GM21619 (cell line): ENCODE results near the gene KRTAP12-2.
"Not testable (repeated sequence)": the region's sequence is repeated elsewhere in the genome, so short reads cannot be mapped to it uniquely, and the experiment has no call there.

Experiments used
- ATAC-seq: cut with Tn5 transposase; IDR thresholded peaks from one replicate; pipeline ENCODE4 v1.9.1; 2021; ENCODE audit not compliant: unreplicated experiment

KRTAP12-2 gene

GRCh38 chr21:44632067-44632466, 34.7 kb downstream of the KRTAP12-2 start:
- ATAC-seq: no peak

- ATAC-seq: no peak
These were observed 36.3 kb downstream of the KRTAP12-2 start for GRCh38 chr21:44630440-44630839.

GRCh38 chr21:44628707-44629391, 37.9 kb downstream of the KRTAP12-2 start:
- ATAC-seq: no peak

GRCh38 chr21:44627831-44628233, 38.9 kb downstream of the KRTAP12-2 start:
- not testable (repeated sequence) for ATAC-seq

- not testable (repeated sequence) for ATAC-seq
These were observed 39.4 kb downstream of the KRTAP12-2 start for GRCh38 chr21:44627181-44627822.

GRCh38 chr21:44626673-44627143, 40.0 kb downstream of the KRTAP12-2 start, which contains the start of gene KRTAP10-9:
TSS of gene KRTAP10-9 (plus strand) at chr21:44627093. CDS start at chr21:44627172, 79 bp downstream.
- ATAC-seq: no peak

GRCh38 chr21:44626262-44626661, 40.5 kb downstream of the KRTAP12-2 start:
- no peak for ATAC-seq

GRCh38 chr21:44625756-44626155, 41.0 kb downstream of the KRTAP12-2 start:
- no peak for ATAC-seq

- ATAC-seq: no peak
These were observed 43.2 kb downstream of the KRTAP12-2 start for GRCh38 chr21:44623575-44623974.

GRCh38 chr21:44619886-44620285, 46.8 kb downstream of the KRTAP12-2 start:
- no peak for ATAC-seq

GRCh38 chr21:44618909-44619308, 47.8 kb downstream of the KRTAP12-2 start:
- no peak for ATAC-seq

GRCh38 chr21:44618504-44618903, 48.2 kb downstream of the KRTAP12-2 start:
- ATAC-seq: no peak

- ATAC-seq: no peak
These were observed 49.6 kb downstream of the KRTAP12-2 start for GRCh38 chr21:44617071-44617501.

- ATAC-seq: no peak
These were observed 50.2 kb downstream of the KRTAP12-2 start for GRCh38 chr21:44616591-44616926.
